B cell (primary cell): ENCODE data around the gene CHST1. TPM values are rescaled to one million over a fixed set of nuclear protein-coding genes. Genes with fewer than 3 reads are reported as not detected.

ENCODE experiments used
- ATAC-seq: fragments of 200-7000 bp; cut with Tn5 transposase; one replicate; pipeline ENCODE4 v1.10.0; 2021; ENCODE audit warnings: low read depth, mild to moderate bottlenecking, moderate number of reproducible peaks, moderate library complexity
- CTCF ChIA-PET: fragments of 350-600 bp; sonication (Branson Sonifier 250); formaldehyde crosslinking; loops from one replicate; lab custom pipeline; 2021; ENCODE audit warnings: antibody characterized with exemption, inconsistent platforms; lab: Charles Lee
- POLR2A ChIA-PET: fragments of 350-600 bp; sonication (Branson Sonifier 250); formaldehyde crosslinking; loops from one replicate; lab custom pipeline; 2021; ENCODE audit warnings: antibody characterized with exemption; lab: Charles Lee
- DNase-seq: peaks from one replicate; pipeline ENCODE4 v3.0.0; 2013
- H2AFZ ChIP-seq: 2 replicates; pipeline ENCODE4 v1.6.1; 2012; ENCODE audit warnings: mild to moderate bottlenecking, low read depth, low read length; ENCODE audit not compliant: insufficient read depth, poor library complexity, severe bottlenecking
- H3K27ac ChIP-seq, 2 donors: 1 replicate in 1 of 2; 2 replicates in 1 of 2; pipeline ENCODE4 v1.5.1; 2012 to 2013; ENCODE audit warnings: low read length in 2 of 2, mild to moderate bottlenecking in 2 of 2, moderate library complexity in 1 of 2
- H3K27me3 ChIP-seq, 4 experiments: fragments of 200-600 bp in 1 of 4; sonication (generic) in 1 of 4; replicated peaks in 1 of 4; 1 replicate in 2 of 4; 2 replicates in 2 of 4; pipeline versions ENCODE4 v1.6.1 to v1.7.0; 2013 to 2016; ENCODE audit warnings: low read length in 3 of 4, mild to moderate bottlenecking in 2 of 4, mixed read lengths in 1 of 4, moderate library complexity in 1 of 4; ENCODE audit not compliant: insufficient read depth in 4 of 4, control insufficient read depth in 3 of 4; ENCODE audit errors: control extremely low read depth in 1 of 4
- H3K36me3 ChIP-seq, 2 experiments: replicated peaks in 1 of 2; 1 replicate in 1 of 2; 2 replicates in 1 of 2; pipeline versions ENCODE4 v1.6.1 to v1.7.1; 2013; ENCODE audit warnings: low read length in 1 of 2; ENCODE audit not compliant: insufficient read depth in 2 of 2, control insufficient read depth in 1 of 2; ENCODE audit errors: control extremely low read depth in 1 of 2, extremely low read depth in 1 of 2
- H3K4me1 ChIP-seq, 2 donors: fragments of 200-600 bp in 1 of 2; sonication (generic) in 1 of 2; 1 replicate in 1 of 2; 2 replicates in 1 of 2; pipeline versions ENCODE4 v1.5.1 to v1.6.1; 2013 to 2017; ENCODE audit warnings: low read length in 2 of 2; ENCODE audit not compliant: control insufficient read depth in 2 of 2, insufficient read depth in 2 of 2
- H3K4me2 ChIP-seq: replicated peaks from 2 replicates; pipeline ENCODE3; 2012; ENCODE audit warnings: mild to moderate bottlenecking, low read depth, low read length; ENCODE audit not compliant: poor library complexity, severe bottlenecking
- H3K4me3 ChIP-seq, 5 experiments: fragments of 200-600 bp in 1 of 5; sonication (generic) in 1 of 5; 1 replicate in 3 of 5; 2 replicates in 2 of 5; pipeline versions ENCODE4 v1.5.1 to v1.7.0; 2011 to 2016; ENCODE audit warnings: low read length in 4 of 5, mild to moderate bottlenecking in 4 of 5, low read depth in 2 of 5, control low read depth in 1 of 5, moderate library complexity in 1 of 5; ENCODE audit not compliant: insufficient read depth in 1 of 5; ENCODE audit errors: control extremely low read depth in 1 of 5, extremely low read depth in 1 of 5
- H3K79me2 ChIP-seq: fragments of 200-600 bp; sonication (generic); one replicate; pipeline ENCODE4 v1.6.0; 2016; ENCODE audit warnings: low read length; ENCODE audit not compliant: control insufficient read depth, insufficient read depth
- H3K9ac ChIP-seq: fragments of 200-600 bp; sonication (generic); 2 replicates; pipeline ENCODE4 v1.6.1; 2017; ENCODE audit warnings: mild to moderate bottlenecking, low read length, moderate library complexity
- H3K9me3 ChIP-seq, 3 donors: one replicate each; pipeline versions ENCODE4 v1.6.1 to v1.7.1; 2013; ENCODE audit warnings: low read length in 2 of 3; ENCODE audit not compliant: control insufficient read depth in 2 of 3, insufficient read depth in 1 of 3; ENCODE audit errors: control extremely low read depth in 1 of 3
- H4K20me1 ChIP-seq: 2 replicates; pipeline ENCODE4 v1.6.0; 2012; ENCODE audit warnings: mild to moderate bottlenecking, low read length; ENCODE audit not compliant: insufficient read depth, control insufficient read depth, poor library complexity, severe bottlenecking
- H3K27ac Mint-ChIP-seq: one replicate; pipeline ENCODE4 v1.8.0; 2021; ENCODE audit warnings: mixed read lengths
- H3K27me3 Mint-ChIP-seq: one replicate; pipeline ENCODE4 v1.8.0; 2021; ENCODE audit warnings: mixed read lengths
- H3K4me1 Mint-ChIP-seq: one replicate; pipeline ENCODE4 v1.8.0; 2021; ENCODE audit warnings: mixed read lengths
- H3K4me3 Mint-ChIP-seq: one replicate; pipeline ENCODE4 v1.8.0; 2021; ENCODE audit warnings: mixed read lengths
- H3K9me3 Mint-ChIP-seq: one replicate; pipeline ENCODE4 v1.8.0; 2022; ENCODE audit warnings: mixed read lengths; ENCODE audit not compliant: insufficient read depth
- CTCF ChIP-seq: fragments of 200-600 bp; IDR thresholded peaks from one replicate; pipeline ENCODE4 v1.8.0; 2022; ENCODE audit warnings: antibody characterized with exemption, mild to moderate bottlenecking
- EZH2 ChIP-seq: IDR thresholded peaks from 2 replicates; pipeline ENCODE4 v1.6.1; 2012; ENCODE audit warnings: borderline replicate concordance, low read depth, mild to moderate bottlenecking, moderate library complexity, low read length; ENCODE audit not compliant: insufficient read depth, poor library complexity, severe bottlenecking
- WGBS: methylation state at CpG from one replicate; pipeline ENCODE4 v1.1.5; 2013; ENCODE audit warnings: missing lambda C conversion rate; ENCODE audit not compliant: insufficient coverage; 5-methylcytosine and 5-hydroxymethylcytosine counted together
- intact Hi-C: fragments of 100-400 bp; cut with micrococcal nuclease; formaldehyde crosslinking; loops from one replicate; pipeline ENCODE4 v1.10.0; 2022
- polyA plus RNA-seq: library from polyadenylated mRNA; depleted of rRNA; stranded (reverse); fragments of >200 nt; gene quantifications from 2 replicates; pipeline ENCODE4 v1.2.3, GENCODE V29; 2012
- total RNA-seq, 2 donors: library from RNA; stranded (reverse); fragments of 120-200 nt in 1 of 2; gene quantifications; 1 replicate in 1 of 2; 2 replicates in 1 of 2; pipeline versions ENCODE4 v1.2.3 to v1.2.4, GENCODE V29; 2013 to 2022

Gene CHST1
- total and polyA plus RNA-seq, 2 donors (not counting 1 experiment from before 2014, with no cell fraction given) = not detected

- ATAC-seq (no peak), DNase-seq (no peak)
- Histone ChIP-seq H3K4me3 (no peak overlapping the region), H3K4me1 (peaks cover 0 to 3% of the 10 kb centered on the region in 2 donors), H3K36me3 (no peaks in the 10 kb centered on the region), H2AFZ (no peak overlapping the region), H3K27ac (no peak overlapping the region), H4K20me1 (no peaks in the 10 kb centered on the region), H3K9ac (no peak overlapping the region), H3K27me3 (peaks cover 0 to 8% (median 2%) of the 10 kb centered on the region in 4 experiments), H3K9me3 (peaks cover 0 to 13% (median 0%) of the 10 kb centered on the region in 3 donors), H3K79me2 (no peaks in the 10 kb centered on the region), H3K4me2 (no peak overlapping the region)
- intact Hi-C loops = no loop called here
- CTCF ChIA-PET = interaction anchor here (0.8 to 1.1 kb wide), 2 partner anchors 119 to 282 kb away, joined by 3 to 5 read pairs; no protein-coding TSS in a partner anchor
- Mint-ChIP-seq H3K4me3 (no peak overlapping the region), H3K9me3 (no peaks in the 10 kb centered on the region), H3K27me3 (peaks cover 32% of the 10 kb centered on the region), H3K27ac (no peak overlapping the region), H3K4me1 (no peaks in the 10 kb centered on the region)
- WGBS = 87% methylated on average over 2 of the region's 6 CpGs
- POLR2A ChIA-PET = no interaction called here
- TF ChIP-seq EZH2 = no peak
- no peak for TF ChIP-seq CTCF
These were observed 12.6 kb downstream of the CHST1 start for GRCh38 chr11:45652781-45653180.

GRCh38 chr11:45651841-45652749 is 13.3 kb downstream of the CHST1 start:
- H3K9me3 Mint-ChIP-seq = no peaks in the 10 kb centered on the region
- peaks cover 0 to 3% of the 10 kb centered on the region in 2 donors for H3K4me1 ChIP-seq
- DNase-seq = no peak
- ATAC-seq = no peak
- no peak for TF ChIP-seq EZH2
- no peak for TF ChIP-seq CTCF
- H3K4me2 ChIP-seq = no peak overlapping the region
- H3K27ac ChIP-seq = no peak overlapping the region
- intact Hi-C loops = no loop called here
- no peaks in the 10 kb centered on the region for H3K4me1 Mint-ChIP-seq
- H3K79me2 ChIP-seq = no peaks in the 10 kb centered on the region
- H3K4me3 ChIP-seq = no peak overlapping the region
- H3K27ac Mint-ChIP-seq = no peak overlapping the region
- CTCF ChIA-PET = interaction anchor here (0.8 to 1.1 kb wide), 2 partner anchors 120 to 281 kb away, joined by 3 to 5 read pairs; no protein-coding TSS in a partner anchor
- peaks cover 0 to 8% (median 2%) of the 10 kb centered on the region in 4 experiments for H3K27me3 ChIP-seq
- H3K36me3 ChIP-seq = no peaks in the 10 kb centered on the region
- POLR2A ChIA-PET = no interaction called here
- H3K4me3 Mint-ChIP-seq = no peak overlapping the region
- H4K20me1 ChIP-seq = no peaks in the 10 kb centered on the region
- WGBS = 74% methylated on average over 18 of the region's 20 CpGs
- no peak overlapping the region for H3K9ac ChIP-seq
- H3K27me3 Mint-ChIP-seq = peaks cover 29% of the 10 kb centered on the region
- peaks cover 0 to 13% (median 0%) of the 10 kb centered on the region in 3 donors for H3K9me3 ChIP-seq
- no peak overlapping the region for H2AFZ ChIP-seq
